ENCODE data around the gene VASH1. TPM values are rescaled to one million over a fixed set of nuclear protein-coding genes. Genes with fewer than 3 reads are reported as not detected.

The VASH1 gene
- polyA plus RNA-seq, 1 of the 3 experiments (the other 2 are of a cell fraction) = 4.9 TPM

GRCh38 chr14:76811561-76811960, 50.3 kb downstream of the VASH1 start:
- Histone ChIP-seq H3K9me2 (no peaks in the 10 kb centered on the region), H3K9me3 (no peaks in the 10 kb centered on the region), H3K27ac (ENCODE audit: low read depth in 2 of 2, low read length in 1 of 2) (0 out of 4 replicates have a peak overlapping the region, but pooled peaks of 1 of the 2 experiments have one; percentile 7), H3K4me3 (ENCODE audit: low read depth in 2 of 2, low read length in 1 of 2) (peak overlapping the region; percentile 88 to 89), H3K27me3 (ENCODE audit: insufficient read depth) (no peaks in the 10 kb centered on the region; the same call in 1 of the 2 replicates), H3K4me2 (peak overlapping the region; percentile 95), H3K4me1 (ENCODE audit: control insufficient read depth in 1 of 2, insufficient read depth in 2 of 2, low read depth in 1 of 2, low read length in 1 of 2) (peaks cover 6 to 16% of the 10 kb centered on the region in 2 experiments; a peak in 3 of 4 replicates), H3K9ac (peak overlapping the region; percentile 71; the same call in 1 of the 2 replicates), H4K20me1 (ENCODE audit: insufficient read depth) (no peaks in the 10 kb centered on the region), H3K36me3 (replicated peaks in 1 of 2; ENCODE audit: control insufficient read depth in 1 of 2, insufficient read depth in 2 of 2, low read length in 1 of 2) (peaks cover 0 to 28% of the 10 kb centered on the region in 2 experiments), H2AFZ (ENCODE audit: low read depth) (peak overlapping the region; percentile 92; the same call in 1 of the 2 replicates), H3F3A (replicated peaks; ENCODE audit: insufficient read depth) (peaks cover 5% of the 10 kb centered on the region), H3K79me2 (ENCODE audit: insufficient read depth) (peaks cover 5% of the 10 kb centered on the region; the same call in 1 of the 2 replicates)
- DNase-seq = no peak
- ChIA-PET CTCF (interaction anchor here (0.6 to 9.9 kb wide), 14 partner anchors 10 to 805 kb away, joined by 3 to 112 read pairs (median 3); no protein-coding TSS in a partner anchor), POLR2A (interaction anchor here (1.5 to 1.6 kb wide), 2 partner anchors 30 to 101 kb away, joined by 5 to 6 read pairs; no protein-coding TSS in a partner anchor)
- TF ChIP-seq TCF12 (IDR thresholded peaks at IDR 0.05) (no peak), JUND (IDR thresholded peaks at IDR 0.05) (no peak), SMC3 (IDR thresholded peaks at IDR 0.05; ENCODE audit: low read depth, low read length) (no peak), RCOR1 (IDR thresholded peaks at IDR 0.05; ENCODE audit: low read length) (no peak), RAD21 (IDR thresholded peaks at IDR 0.05; ENCODE audit: low read length) (no peak), USF1 (IDR thresholded peaks at IDR 0.05; ENCODE audit: borderline replicate concordance, low read depth) (no peak), MEF2A (IDR thresholded peaks at IDR 0.05; ENCODE audit: borderline replicate concordance, low read depth) (no peak), GABPA (IDR thresholded peaks at IDR 0.05; ENCODE audit: low read depth) (no peak), SIN3A (IDR thresholded peaks at IDR 0.05; ENCODE audit: borderline replicate concordance, low read depth, low read length) (no peak), ZBTB33 (IDR thresholded peaks at IDR 0.05; ENCODE audit: borderline replicate concordance, low read depth) (no peak), FOSL2 (IDR thresholded peaks at IDR 0.05; ENCODE audit: borderline replicate concordance, low read depth) (no peak), TAF1 (IDR thresholded peaks at IDR 0.05; ENCODE audit: borderline replicate concordance, low read depth, low read length) (no peak), YY1 (IDR thresholded peaks at IDR 0.05; ENCODE audit: low read depth) (no peak), NFIC (IDR thresholded peaks at IDR 0.05; ENCODE audit: borderline replicate concordance) (no peak), FOXJ3 (CRISPR knock-in tag; IDR thresholded peaks at IDR 0.05) (no peak), POLR2AphosphoS5 (IDR thresholded peaks at IDR 0.05; ENCODE audit: low read depth, low read length) (no peak)
- TF ChIP-seq, protein P1, sequence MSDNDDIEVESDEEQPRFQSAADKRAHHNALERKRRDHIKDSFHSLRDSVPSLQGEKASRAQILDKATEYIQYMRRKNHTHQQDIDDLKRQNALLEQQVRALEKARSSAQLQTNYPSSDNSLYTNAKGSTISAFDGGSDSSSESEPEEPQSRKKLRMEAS (IDR thresholded peaks at IDR 0.05; ENCODE audit: low read depth) = no peak
- TF ChIP-seq, protein P2, sequence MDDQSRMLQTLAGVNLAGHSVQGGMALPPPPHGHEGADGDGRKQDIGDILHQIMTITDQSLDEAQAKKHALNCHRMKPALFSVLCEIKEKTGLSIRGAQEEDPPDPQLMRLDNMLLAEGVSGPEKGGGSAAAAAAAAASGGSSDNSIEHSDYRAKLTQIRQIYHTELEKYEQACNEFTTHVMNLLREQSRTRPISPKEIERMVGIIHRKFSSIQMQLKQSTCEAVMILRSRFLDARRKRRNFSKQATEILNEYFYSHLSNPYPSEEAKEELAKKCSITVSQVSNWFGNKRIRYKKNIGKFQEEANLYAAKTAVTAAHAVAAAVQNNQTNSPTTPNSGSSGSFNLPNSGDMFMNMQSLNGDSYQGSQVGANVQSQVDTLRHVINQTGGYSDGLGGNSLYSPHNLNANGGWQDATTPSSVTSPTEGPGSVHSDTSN (IDR thresholded peaks at IDR 0.05) = no peak
- 89% methylated on average over 4 of the region's 4 CpGs for WGBS (ENCODE audit: low lambda C conversion rate)

Data from SK-N-SH (cell line).